Measurements from ENCODE around the gene SEPTIN5. TPM values are rescaled to one million over a fixed set of nuclear protein-coding genes. Genes with fewer than 3 reads are reported as not detected.
A peak's percentile ranks its signal among the peaks of the same experiment; 100 is the strongest.
"Not testable (repeated sequence)": the region's sequence is repeated elsewhere in the genome, so short reads cannot be mapped to it uniquely, and the experiment has no call there.

SEPTIN5 gene
- total RNA-seq, 2 donors from 2014 or later: 0.41 to 1.2 TPM

GRCh38 chr22:19696504-19697276, 17.6 kb upstream of the SEPTIN5 start:
- H3K9me3 Mint-ChIP-seq: no peaks in the 10 kb centered on the region
- DNase-seq (ENCODE audit: low spot score in 2 of 2) (no peak), ATAC-seq (no peak)
- no peaks in the 10 kb centered on the region for H3K36me3 Mint-ChIP-seq
- H3K27ac Mint-ChIP-seq: no peak overlapping the region

GRCh38 chr22:19697871-19698270, 16.4 kb upstream of the SEPTIN5 start:
- not testable (repeated sequence) for ATAC-seq; H3K27ac Mint-ChIP-seq; H3K9me3 Mint-ChIP-seq; H3K36me3 Mint-ChIP-seq; DNase-seq (ENCODE audit: low spot score in 2 of 2)

GRCh38 chr22:19700790-19701419, 13.4 kb upstream of the SEPTIN5 start:
- no peak overlapping the region for H3K27ac Mint-ChIP-seq
- no peak for ATAC-seq
- no peak for DNase-seq (ENCODE audit: low spot score in 2 of 2)

GRCh38 chr22:19701420-19702145, 12.7 kb upstream of the SEPTIN5 start:
- Mint-ChIP-seq H3K36me3 (no peaks in the 10 kb centered on the region), H3K9me3 (no peaks in the 10 kb centered on the region), H3K27ac (no peak overlapping the region)
- ATAC-seq (no peak), DNase-seq (ENCODE audit: low spot score in 2 of 2) (no peak)

More at GRCh38 chr22:19700790-19701419, 13.4 kb upstream of the SEPTIN5 start:
- Mint-ChIP-seq H3K36me3 (no peaks in the 10 kb centered on the region), H3K9me3 (no peaks in the 10 kb centered on the region)

- ATAC-seq: no peak
- H3K36me3 Mint-ChIP-seq: no peaks in the 10 kb centered on the region
- DNase-seq (ENCODE audit: low spot score in 2 of 2): no peak
- H3K9me3 Mint-ChIP-seq: no peaks in the 10 kb centered on the region
- H3K27ac Mint-ChIP-seq: no peak overlapping the region
These were observed 10.4 kb upstream of the SEPTIN5 start for GRCh38 chr22:19703869-19704268.

GRCh38 chr22:19704355-19705015, 9.8 kb upstream of the SEPTIN5 start:
- no peaks in the 10 kb centered on the region for H3K36me3 Mint-ChIP-seq
- DNase-seq (ENCODE audit: low spot score in 2 of 2): no peak
- ATAC-seq: no peak
- H3K9me3 Mint-ChIP-seq: no peaks in the 10 kb centered on the region
- H3K27ac Mint-ChIP-seq: no peak overlapping the region

- no peaks in the 10 kb centered on the region for H3K36me3 Mint-ChIP-seq
- DNase-seq (ENCODE audit: low spot score in 2 of 2) (no peak), ATAC-seq (no peak)
- no peaks in the 10 kb centered on the region for H3K9me3 Mint-ChIP-seq
- no peak overlapping the region for H3K27ac Mint-ChIP-seq
These were observed 8.9 kb upstream of the SEPTIN5 start for GRCh38 chr22:19705181-19705934.

GRCh38 chr22:19706661-19707151, 7.6 kb upstream of the SEPTIN5 start:
- Mint-ChIP-seq H3K36me3 (no peaks in the 10 kb centered on the region), H3K9me3 (no peaks in the 10 kb centered on the region), H3K27ac (no peak overlapping the region)
- ATAC-seq (no peak), DNase-seq (ENCODE audit: low spot score in 2 of 2) (no peak)

- DNase-seq (ENCODE audit: low spot score in 2 of 2) (peak in 1 of 2 donors; percentile 49), ATAC-seq (no peak)
- no peaks in the 10 kb centered on the region for H3K36me3 Mint-ChIP-seq
- H3K9me3 Mint-ChIP-seq: no peaks in the 10 kb centered on the region
- H3K27ac Mint-ChIP-seq: no peak overlapping the region
These were observed 6.7 kb upstream of the SEPTIN5 start for GRCh38 chr22:19707347-19708290.

- ATAC-seq: no peak
- DNase-seq (ENCODE audit: low spot score in 2 of 2): peak in 1 of 2 donors; percentile 50
- H3K9me3 Mint-ChIP-seq: no peaks in the 10 kb centered on the region
- H3K27ac Mint-ChIP-seq: no peak overlapping the region
- no peaks in the 10 kb centered on the region for H3K36me3 Mint-ChIP-seq
These were observed 5.8 kb upstream of the SEPTIN5 start for GRCh38 chr22:19708321-19709011.

- no peaks in the 10 kb centered on the region for H3K36me3 Mint-ChIP-seq
- no peak overlapping the region for H3K27ac Mint-ChIP-seq
- DNase-seq (ENCODE audit: low spot score in 2 of 2) (no peak), ATAC-seq (no peak)
- no peaks in the 10 kb centered on the region for H3K9me3 Mint-ChIP-seq
These were observed 5.1 kb upstream of the SEPTIN5 start for GRCh38 chr22:19709063-19709769.

- Mint-ChIP-seq H3K27ac (no peak overlapping the region), H3K36me3 (no peaks in the 10 kb centered on the region), H3K9me3 (no peaks in the 10 kb centered on the region)
- DNase-seq (ENCODE audit: low spot score in 2 of 2) (no peak), ATAC-seq (no peak)
These were observed 4.1 kb upstream of the SEPTIN5 start for GRCh38 chr22:19710020-19710768.

- Mint-ChIP-seq H3K9me3 (no peaks in the 10 kb centered on the region), H3K36me3 (no peaks in the 10 kb centered on the region), H3K27ac (no peak overlapping the region)
- DNase-seq (ENCODE audit: low spot score in 2 of 2): no peak
- no peak for ATAC-seq
These were observed 3.6 kb upstream of the SEPTIN5 start for GRCh38 chr22:19710769-19711106.

GRCh38 chr22:19713245-19713644, 1.1 kb upstream of the SEPTIN5 start:
- DNase-seq (ENCODE audit: low spot score in 2 of 2) (no peak), ATAC-seq (no peak)
- H3K36me3 Mint-ChIP-seq: no peaks in the 10 kb centered on the region
- no peak overlapping the region for H3K27ac Mint-ChIP-seq
- H3K9me3 Mint-ChIP-seq: no peaks in the 10 kb centered on the region

All from activated naive CD4-positive, alpha-beta T cell treated with anti-CD3 and anti-CD28 coated beads, Interleukin-2, amount 50 U/mL, for 72 hours (primary cell).